Measurements from ENCODE around the gene DAPK1.
"Not testable (repeated sequence)": the region's sequence is repeated elsewhere in the genome, so short reads cannot be mapped to it uniquely, and the experiment has no call there.

The DAPK1 gene

DNA sequence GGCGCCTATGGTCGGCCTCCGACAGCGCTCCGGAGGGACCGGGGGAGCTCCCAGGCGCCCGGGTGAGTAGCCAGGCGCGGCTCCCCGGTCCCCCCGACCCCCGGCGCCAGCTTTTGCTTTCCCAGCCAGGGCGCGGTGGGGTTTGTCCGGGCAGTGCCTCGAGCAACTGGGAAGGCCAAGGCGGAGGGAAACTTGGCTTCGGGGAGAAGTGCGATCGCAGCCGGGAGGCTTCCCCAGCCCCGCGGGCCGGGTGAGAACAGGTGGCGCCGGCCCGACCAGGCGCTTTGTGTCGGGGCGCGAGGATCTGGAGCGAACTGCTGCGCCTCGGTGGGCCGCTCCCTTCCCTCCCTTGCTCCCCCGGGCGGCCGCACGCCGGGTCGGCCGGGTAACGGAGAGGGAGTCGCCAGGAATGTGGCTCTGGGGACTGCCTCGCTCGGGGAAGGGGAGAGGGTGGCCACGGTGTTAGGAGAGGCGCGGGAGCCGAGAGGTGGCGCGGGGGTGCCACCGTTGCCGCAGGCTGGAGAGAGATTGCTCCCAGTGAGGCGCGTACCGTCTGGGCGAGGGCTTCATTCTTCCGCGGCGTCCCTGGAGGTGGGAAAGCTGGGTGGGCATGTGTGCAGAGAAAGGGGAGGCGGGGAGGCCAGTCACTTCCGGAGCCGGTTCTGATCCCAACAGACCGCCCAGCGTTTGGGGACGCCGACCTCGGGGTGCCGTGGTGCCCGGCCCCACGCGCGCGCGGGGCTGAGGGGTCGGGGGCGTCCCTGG, 561 bp downstream of the DAPK1 start:
- no peak for DNase-seq (ENCODE audit: low read depth)

DNA sequence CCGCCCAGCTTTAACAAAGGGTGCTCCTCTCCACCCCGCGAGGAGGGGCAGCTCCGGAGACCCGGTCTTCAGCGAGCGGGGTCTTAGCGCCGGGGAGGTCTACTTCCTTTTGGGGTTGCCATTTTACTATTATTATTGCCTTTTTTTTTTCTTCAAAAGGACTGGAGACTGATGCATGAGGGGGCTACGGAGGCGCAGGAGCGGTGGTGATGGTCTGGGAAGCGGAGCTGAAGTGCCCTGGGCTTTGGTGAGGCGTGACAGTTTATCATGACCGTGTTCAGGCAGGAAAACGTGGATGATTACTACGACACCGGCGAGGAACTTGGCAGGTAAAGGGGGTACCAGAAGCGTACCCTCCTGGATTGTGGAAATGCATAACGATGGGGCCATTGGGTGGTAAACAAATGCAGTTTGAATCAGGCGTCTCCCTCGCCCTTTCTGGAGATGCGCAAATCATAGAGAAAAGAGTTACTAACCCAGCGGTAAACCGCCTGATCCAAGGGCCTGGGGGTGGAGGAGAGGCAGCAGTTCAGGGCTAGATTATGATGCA, 1.2 kb downstream of the DAPK1 start:
- no peak for DNase-seq (ENCODE audit: low read depth)

DNA sequence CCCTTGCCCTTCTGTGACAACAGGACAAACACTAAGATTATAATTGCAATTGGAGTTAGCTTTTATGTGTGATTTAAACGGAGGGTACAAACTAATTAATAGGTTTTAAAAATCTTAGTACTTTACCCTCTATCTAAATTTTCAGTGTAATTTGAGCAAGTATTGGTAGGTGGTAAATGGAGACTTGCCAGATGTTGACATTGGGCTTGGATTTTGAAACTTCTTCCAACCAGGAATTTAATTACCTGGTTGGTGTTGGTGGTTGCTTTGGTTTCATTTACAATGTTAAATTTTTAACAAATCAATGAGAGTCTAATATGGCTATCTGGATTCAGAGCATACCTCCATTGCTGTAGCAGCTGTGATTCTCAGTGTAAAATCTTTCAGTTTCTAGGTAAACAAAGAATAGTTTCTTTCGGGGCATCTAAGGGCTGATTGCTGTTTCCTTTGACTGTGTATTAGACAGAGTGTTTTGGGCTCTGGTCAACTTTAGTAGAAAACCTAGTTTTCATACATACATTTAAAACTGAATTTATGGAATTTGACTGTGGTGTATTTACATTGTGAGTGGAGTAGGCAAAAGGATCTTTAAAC, 1.9 kb downstream of the DAPK1 start:
- DNase-seq (ENCODE audit: low read depth) = no peak

DNA sequence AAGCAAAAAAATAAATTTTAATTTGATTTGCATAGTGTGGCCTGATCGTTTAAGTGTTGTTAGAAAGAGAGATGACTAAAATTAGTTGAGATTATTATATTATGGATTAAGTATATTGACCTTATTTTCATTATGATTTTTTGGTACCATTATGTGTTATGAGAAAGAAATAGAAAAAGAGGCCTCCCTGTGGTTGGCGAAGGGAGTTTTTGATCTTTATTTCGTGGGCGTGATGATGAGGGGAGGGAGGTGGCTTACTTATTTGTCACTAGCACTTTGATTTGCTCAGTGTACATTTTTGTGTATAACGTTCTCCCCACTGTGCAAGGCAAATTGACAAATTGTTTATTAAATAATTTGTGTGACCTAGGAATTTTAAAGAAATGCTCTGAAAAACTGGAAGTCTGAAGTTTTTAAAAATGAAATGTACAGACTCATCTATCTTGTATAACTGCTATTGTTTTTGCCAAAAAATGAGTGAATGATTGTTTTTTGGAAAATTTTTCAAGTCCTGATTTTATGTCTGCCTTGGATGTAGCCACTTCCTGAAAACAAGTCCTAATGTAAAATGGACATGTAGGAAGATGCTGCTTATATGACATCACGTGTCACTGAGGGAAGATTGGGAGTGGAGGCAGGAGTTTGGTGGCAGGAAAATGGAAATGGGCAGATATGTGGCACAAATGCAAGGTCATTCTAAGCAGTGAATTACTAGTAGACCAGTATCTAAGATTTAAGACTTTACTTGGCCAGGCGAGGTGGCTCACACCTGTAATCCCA, 3.0 kb downstream of the DAPK1 start:
- no peak for DNase-seq (ENCODE audit: low read depth)

DNA sequence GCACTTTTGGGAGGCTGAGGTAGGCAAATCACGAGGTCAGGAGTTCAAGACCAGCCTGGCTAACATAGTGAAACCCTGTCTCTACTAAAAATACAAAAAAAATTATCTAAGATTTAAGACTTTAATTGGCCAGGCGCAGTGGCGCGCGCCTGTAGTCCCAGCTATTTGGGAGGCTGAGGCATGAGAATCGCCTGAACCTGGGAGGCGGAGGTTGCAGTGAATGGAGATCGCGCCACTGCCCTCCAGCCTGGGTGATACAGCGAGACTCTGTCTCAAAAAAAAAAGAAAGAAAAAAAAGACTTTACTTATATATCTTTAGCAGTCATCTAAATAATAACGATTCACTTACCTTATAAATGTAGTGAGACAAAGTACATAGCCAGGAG, 3.6 kb downstream of the DAPK1 start:
- not testable (repeated sequence) for DNase-seq (ENCODE audit: low read depth)

DNA sequence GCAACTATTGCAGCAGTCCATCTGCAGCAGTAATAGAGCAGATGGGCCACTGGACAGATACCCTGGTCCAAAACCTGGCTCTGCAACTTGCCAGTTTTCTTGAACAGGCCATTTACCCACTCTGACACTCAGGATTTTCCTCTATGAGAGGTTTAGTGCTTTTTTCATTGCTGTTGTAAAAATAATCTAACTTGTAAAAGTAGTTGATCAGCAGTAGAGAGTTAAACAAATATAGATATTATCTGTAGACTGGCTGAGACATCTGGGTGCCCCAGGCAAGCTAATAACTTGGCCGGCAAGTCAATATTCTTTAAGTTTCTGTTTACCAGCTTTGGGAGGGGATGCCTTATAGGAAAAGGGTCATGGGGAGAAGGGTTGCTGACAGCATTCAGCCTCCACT, 4.1 kb downstream of the DAPK1 start:
- no peak for DNase-seq (ENCODE audit: low read depth)

DNA sequence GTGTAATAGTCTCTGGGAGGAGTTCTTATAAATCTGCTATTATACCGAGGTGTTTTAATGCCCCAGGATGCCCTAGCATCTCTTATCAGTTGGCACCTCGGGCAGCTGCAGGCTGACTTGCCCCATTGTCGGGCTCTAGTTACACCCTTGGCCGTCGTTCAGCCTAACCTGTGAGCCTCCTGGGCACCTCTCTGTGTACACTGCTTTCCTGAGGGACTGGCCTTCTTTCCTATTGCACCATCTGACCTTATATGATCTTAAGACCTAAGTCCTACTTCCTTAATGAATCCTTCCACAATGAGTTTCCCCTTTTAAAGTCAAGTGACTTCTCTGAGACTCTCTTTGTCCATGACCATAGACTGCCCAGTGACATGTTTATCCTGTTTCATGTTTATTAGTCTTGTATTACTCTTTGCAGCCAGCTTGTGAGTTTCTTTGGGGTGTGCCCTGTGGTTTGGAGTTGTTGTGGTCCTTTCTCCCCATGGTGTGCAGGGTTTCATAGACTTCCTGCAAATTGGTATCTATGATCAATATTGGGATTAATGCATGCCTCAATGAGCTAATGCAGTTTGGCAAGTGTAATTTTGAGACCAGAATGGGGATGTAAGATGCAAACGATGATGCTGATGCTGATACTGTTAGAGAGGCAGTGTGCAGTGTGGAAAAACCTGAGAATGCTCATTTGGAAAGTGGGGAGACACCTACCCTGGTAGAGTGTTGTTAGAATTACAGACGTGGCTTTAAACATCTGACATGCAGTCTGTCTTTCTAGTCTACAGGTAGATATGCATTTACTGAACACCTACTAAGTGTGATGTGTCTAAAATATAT, 4.9 kb downstream of the DAPK1 start:
- DNase-seq (ENCODE audit: low read depth) = no peak

DNA sequence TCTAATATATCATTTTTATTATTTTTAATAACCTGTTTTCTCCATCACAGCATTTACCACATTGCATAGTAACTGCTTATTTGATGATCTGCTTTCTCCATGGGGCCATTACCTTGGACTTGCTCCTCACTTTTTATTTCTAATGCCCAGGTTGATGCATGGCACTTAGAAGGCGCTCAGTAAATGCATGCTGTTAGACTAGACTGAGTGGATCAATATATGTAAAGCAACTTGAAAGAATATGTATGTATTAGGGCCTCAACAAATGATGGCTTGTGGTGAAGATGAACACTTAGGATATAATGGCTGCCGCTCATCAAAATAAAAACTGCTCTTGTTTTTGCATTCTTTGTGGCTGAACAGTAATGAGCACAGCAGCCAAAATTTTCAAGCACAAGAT, 5.8 kb downstream of the DAPK1 start:
- no peak for DNase-seq (ENCODE audit: low read depth)

DNA sequence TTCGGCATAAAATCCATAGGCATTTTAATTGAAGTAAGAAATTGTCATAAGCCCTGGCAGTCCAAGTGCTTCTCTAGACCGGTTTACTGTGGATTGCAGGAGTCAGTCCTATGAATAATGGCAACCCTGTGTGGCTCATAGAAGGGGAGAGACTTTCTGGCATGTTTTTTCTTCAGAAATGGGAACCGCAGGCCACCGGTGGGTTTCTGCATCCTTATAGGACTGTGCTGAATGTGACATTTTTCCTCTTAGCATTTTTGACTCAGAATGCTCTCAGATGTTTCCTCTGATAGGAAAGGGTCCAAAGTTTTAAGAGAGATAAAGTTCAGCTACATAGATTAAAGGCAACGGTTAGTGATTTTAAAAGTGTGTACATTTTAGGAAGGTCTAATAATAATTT, 6.3 kb downstream of the DAPK1 start:
- no peak for DNase-seq (ENCODE audit: low read depth)

DNA sequence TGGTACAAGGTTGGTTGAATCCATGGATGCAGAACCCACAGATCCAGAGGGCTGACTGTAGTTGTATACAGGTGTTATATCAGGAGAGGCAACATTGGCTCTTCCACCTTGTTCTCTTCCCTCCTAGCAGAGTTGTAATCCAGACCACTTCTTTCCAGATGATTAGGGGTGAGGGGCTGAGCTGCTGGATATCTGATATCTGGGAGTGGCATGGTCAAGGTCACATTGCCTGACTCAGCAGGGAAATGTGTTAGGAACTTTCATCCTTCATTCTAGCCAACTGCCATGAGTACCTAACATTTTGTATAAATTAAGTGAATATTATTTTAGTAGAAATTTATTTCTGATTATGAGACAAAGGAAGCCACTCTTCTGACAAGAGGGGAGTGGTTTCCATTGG, 7.3 kb downstream of the DAPK1 start:
- DNase-seq (ENCODE audit: low read depth) = no peak

DNA sequence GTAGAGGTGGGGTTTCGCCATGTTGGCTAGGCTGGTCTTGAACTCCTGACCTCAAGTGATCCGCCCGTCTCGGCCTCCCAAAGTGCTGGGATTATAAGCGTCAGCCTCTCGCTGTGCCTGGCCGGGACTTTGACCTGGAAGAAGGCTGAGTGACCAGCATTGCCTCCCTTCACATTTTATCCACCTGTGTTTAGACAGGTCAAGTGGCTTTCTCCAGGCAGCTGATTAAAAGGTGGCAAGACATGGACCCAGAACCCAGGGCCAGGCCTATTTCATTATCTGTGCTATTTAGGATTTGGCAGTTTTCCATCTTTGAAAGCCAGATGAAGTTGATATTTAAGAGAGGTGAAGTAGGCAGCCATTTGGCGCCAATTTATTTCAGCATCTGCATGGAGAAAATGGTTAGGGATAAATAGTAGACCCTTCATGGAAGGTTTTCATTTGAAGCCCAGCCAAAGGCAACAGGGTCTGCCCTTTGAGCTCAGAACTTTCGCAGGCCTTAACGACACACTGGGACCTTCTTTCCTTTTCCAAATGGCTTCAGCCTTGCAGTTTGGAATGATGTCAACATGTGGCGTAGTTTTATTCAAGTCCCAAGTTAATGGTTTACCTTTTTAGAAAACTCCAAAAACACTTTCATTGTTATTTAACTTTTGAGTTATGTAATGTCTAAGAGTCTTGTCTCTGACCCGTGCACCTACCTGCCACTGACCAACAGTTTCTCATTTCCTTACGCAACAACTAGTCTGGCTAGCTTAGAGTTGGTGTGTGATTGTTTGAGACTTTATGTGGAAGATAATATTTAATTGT, 8.4 kb downstream of the DAPK1 start:
- DNase-seq (ENCODE audit: low read depth) = no peak

DNA sequence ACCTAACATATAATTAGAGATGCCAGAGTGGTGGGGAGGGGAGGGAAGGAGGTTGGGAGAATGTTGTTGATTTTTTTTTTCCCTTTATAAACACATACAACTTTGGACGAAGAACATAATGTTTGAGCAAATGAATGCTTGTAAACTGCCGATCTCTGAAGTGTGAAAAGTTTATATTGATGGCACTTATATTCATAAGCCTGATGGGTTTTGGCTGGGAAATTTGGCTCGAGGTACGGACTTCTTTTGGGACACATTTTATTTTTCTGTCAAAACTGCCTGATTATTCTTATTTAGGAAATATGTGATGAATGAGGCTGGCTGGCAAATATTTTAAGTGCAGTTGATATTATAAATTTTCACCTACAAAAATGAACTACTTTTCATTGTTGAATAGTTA, 9.9 kb downstream of the DAPK1 start:
- DNase-seq (ENCODE audit: low read depth) = no peak

DNA sequence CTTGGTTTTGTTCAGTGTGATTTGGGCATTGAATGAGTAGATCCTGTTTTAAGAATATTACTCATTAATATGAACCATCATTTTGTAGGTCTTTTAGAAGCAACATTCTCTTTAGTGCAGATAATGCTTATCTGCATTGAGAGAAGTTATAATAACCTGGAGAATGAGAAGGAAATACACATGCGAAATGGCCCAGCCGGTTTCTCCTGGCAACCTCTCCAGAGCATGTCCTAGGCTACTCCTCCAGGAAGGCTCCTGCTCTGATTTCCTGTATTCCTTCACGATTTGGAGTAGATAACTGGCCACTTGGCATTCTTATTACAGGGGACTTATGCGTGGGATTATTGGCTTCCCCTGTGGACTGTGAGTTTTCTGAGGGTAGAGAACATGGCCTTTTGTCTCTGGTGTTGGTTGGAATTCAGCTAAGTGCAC, 12.6 kb downstream of the DAPK1 start:
- no peak for DNase-seq (ENCODE audit: low read depth)

DNA sequence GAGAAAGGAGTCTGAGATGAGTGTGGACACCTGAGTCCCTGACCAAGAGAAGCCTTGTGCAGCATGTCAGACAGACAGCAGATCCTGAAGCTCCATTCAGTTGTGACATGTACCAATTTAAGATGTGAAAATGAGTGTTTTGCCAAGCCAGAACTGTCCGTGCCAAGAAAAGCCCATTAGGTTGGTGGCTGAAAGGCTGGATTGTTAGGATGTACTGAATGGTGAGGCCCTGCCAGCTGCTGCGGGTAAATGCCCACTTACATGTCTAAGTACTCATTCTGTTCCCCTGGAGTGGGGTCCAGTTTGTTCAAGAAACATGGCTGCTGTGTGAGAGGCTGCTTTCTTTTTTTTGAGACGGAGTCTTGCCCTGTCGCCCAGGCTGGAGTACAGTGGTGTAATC, 14.6 kb downstream of the DAPK1 start:
- no peak for DNase-seq (ENCODE audit: low read depth)

DNA sequence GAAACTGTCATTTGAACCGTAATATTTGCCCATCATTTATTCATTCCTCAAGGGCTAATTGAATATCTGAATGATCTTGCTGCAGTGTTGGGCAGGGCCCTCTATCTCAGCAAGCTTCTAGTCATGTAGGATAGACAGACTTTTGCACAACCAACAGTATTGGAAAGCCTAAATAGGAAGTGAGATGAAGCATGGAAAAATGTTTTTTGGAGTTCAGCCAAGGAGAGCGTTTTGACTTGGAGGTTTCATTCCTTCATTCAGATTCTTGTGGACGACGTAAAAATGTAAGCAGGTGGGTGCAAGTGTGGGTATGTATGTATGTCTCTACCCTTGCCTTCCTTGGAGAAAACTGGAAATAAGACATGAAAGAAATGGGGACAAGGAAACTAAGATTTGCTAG, 15.5 kb downstream of the DAPK1 start:
- DNase-seq (ENCODE audit: low read depth) = no peak

DNA sequence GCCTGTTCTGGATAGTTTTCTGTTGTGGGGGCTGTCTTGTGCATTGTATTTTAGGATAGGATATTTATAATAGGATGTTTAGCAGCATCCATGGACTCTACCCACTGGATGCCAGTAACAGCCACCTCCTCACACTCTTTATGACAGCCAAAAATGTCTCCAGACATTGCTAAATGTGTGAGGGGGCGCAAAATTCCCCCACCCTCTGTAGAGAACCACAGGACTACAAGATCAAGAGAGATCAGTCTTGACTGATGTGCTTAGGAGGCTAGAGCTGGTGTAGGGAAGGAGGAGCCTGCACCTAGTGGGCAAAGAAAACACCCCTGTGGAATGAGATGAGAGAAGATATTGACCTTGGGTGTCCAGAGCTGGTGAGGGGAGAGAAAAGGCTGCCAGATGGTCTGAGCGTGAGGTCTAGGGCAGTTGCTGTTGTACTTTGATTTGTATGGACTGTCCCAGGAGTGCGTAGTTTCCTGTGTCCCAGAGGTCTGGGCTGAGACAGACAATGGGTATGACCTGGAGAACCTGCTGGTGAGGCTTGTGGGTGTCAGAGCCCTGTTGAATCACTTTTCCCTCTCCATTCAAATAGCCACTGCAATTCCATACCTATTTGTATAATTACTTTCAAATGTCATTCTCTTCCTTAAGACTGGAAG, 16.3 kb downstream of the DAPK1 start:
- DNase-seq (ENCODE audit: low read depth) = no peak

DNA sequence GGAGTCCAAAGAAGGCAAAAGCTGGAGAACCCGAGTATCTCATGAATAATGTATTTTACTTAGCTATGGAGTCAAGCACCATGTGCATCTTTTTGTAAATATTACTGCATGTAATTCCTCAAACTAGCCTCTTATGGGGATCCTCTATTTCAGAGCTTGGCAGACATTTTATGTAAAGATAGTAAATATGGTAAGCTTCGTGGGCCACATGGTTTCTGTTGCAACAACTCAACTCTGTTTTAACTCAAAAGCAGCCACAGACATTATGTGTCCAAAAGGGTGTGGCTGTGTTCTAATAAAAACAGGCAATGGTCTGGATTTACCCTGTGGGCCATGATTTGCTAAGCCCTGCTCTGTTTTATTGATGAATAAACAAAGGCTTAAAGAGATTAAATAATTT, 17.3 kb downstream of the DAPK1 start:
- DNase-seq (ENCODE audit: low read depth) = no peak

DNA sequence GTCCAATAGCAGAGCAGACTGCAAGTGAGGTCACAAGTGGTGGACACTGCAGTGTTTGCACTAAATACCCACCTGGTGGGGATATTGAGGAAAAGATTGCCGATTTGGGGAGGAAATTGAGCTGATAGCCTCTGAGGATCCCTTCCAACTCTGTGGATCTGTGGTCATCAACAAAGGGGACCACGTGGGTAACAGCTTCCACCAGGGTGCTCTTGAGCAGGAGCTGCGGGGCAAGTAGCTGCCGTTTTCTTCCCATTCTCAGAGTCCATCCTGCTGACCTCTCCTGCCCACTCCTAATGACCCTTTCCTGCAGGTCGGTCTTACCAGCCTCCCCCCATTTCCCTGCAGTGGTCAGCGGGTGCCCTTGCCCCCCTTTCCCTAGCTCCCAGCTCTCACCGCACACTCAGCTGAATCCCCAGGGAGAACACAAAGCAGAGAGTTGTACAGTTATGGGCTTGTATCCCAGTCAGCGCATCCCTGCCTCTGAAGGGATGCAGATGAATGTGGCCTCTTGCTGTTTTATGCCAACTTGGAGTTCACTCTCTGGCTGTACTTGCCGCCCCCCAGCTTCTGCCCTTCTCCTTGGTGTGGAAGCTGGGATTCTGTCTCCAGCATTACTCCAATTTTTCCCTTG, 18.0 kb downstream of the DAPK1 start:
- DNase-seq (ENCODE audit: low read depth) = no peak

DNA sequence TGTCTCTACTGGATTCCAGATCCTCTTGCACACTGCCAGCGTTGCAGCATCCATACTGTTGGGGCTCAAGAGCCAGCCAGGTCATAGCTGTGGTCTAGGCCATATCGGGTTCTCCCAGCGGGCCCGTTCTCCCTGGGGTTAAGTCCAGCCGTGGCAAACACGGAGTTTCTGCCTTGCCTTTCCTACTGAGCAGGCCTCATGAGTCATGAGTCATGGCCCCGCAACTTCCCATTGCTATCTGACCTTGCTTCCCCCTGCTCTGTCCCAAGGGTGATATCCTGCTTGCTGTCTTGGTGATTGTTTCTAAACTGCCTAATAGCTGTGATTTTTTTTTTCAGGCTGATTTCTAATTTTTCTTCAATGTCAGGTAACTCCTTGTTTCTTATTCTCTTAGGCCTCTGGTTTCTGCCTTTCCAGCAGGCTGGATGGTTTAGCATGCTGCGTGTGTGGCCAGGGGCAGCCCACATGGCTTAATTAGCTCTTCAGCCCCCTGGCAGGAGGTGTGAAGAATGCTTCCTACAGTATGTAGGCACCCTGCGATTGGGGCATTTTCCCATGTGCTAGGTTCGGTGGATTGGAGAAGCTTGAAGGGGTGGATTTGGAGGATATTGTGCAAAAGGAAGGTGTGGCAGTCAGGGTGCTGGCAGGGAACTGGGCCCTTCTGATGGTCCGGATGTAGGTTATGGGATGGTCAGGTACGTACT, 18.7 kb downstream of the DAPK1 start:
- DNase-seq (ENCODE audit: low read depth) = no peak

DNA sequence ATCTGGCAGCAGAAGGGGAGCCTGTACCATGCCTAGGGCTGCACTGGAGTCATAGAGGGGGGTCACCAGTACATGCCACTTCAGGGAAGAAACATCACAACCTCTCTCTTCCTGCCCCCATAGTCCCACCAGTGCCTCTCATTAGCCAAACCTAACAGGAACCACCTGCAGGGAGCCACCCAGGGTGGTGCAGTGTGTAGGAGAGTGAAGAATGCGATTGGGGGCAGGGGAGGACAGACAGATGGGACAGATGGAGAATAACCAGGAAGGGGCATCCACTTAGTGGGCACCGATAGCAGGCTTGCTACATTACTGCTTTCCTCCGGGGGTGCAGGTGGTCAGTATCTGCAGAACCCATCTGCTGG, 19.2 kb downstream of the DAPK1 start:
- DNase-seq (ENCODE audit: low read depth) = no peak
